Measurements from ENCODE around the gene CCNC.

Gene CCNC

DNA sequence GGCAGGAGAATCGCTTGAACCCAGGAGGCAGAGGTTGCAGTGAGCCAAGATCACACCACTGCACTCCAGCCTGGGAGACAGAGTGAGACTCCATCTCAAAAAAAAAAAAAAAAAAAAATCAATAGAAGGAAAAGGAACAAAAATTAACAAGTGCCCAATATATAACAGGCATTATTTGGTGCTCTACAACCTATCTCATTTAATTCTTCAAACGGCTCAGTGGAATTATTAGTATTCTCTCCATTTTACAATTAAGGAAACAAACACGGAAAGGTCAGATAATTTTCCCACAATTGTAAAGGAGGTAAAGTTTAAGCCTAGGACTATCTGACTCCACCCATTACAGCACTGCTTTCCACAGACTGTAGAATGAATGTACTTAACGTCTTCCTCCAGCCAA lies 19.8 kb downstream of the CCNC start:
- no peak overlapping the region for H3K4me3 ChIP-seq (ENCODE audit: low read depth, low read length)

DNA sequence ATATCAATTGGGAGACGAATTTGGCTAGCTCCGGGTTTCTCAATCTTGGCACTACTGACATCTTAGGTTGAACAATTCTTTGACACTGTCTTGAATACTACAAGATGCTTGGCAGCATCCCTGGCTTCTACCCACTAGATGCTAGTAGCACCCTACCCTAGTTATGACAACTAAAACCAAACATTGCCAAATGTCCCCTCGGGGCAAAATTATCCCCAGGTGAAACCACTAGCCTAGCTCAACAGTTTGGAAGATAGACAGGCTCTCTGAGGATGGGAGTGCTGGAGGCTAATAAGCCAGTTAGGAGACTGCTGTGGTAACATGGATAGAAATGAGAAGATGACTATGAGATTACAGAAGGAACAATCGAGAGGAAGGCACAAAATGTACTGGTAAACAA lies 20.9 kb downstream of the CCNC start:
- no peak overlapping the region for H3K4me3 ChIP-seq (ENCODE audit: low read depth, low read length)

DNA sequence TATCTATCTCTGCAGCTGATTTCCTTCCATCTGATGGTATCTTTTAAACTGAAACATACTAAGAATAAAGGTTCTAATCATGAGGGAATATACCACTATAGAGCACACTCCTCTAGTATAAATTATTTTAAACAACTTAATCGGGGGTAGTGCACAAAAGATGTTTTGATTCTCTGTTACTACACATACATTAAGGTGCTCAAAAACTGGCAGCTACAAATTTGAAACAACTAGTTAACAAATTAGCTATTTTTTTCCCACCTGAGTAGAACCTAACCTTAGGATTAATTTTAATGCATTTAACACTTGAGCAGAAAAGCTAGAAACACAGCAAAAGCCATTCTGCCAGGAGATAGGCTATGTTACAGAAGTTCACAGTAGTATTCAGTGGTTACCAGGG lies 23.0 kb downstream of the CCNC start:
- no peak overlapping the region for H3K4me3 ChIP-seq (ENCODE audit: low read depth, low read length)

DNA sequence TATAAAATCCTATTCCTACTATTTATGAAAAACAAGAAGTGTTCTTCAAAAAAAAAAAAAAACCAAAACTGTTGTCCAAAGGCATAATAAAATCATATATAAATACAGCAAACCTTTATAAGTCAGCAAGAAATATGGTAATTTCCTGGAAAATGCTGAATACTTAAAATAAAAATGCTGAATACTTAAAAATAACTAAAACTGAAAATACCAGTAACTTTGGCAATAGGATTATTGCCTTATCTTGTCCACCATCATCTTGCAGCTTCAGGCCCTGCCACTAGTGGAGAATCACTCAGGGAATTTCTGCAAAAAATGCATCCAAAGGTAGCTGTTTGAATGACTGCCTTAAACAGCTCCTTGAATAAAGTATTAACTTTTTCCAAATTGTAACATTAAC lies 24.5 kb downstream of the CCNC start:
- no peak overlapping the region for H3K4me3 ChIP-seq (ENCODE audit: low read depth, low read length)

DNA sequence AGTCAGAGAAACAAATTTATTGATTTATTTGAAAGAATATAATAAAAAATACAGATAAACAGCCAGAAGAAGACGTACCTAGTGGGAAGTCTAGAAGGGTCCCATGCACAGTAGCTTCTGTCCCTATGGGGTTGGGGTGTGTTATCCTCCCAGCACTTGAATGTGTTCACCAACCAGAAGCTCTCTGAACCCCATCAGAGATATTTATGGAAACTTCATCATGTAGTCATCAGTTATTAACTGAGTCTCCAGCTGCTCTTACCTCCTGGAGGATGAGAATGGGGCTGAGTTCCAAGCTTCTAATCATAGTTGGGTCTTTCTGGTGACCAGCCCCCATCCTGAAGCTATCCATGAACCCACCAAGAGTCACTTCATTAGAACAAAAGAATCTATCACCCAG lies 37.8 kb downstream of the CCNC start:
- no peak overlapping the region for H3K4me3 ChIP-seq (ENCODE audit: low read depth, low read length)

DNA sequence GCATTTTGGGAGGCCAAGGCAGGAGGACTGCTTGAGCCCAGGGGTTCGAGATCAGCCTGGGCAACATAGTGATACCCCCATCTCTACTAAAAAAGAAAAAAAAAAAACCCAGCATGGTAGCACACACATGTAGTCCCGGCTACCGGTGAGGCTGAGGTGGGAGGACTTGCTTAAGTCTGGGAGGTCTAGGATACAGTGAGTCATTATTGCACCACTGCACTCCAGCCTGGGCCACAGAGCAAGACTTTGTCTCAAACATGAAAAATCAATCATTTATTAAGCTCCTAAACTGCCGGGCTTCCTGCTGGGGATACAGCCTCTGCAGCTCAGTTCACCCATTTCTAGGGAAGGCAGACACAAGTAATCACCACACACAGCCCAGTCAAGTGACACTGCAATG lies 45.9 kb downstream of the CCNC start:
- H3K4me3 ChIP-seq (ENCODE audit: low read depth, low read length): no peak overlapping the region

DNA sequence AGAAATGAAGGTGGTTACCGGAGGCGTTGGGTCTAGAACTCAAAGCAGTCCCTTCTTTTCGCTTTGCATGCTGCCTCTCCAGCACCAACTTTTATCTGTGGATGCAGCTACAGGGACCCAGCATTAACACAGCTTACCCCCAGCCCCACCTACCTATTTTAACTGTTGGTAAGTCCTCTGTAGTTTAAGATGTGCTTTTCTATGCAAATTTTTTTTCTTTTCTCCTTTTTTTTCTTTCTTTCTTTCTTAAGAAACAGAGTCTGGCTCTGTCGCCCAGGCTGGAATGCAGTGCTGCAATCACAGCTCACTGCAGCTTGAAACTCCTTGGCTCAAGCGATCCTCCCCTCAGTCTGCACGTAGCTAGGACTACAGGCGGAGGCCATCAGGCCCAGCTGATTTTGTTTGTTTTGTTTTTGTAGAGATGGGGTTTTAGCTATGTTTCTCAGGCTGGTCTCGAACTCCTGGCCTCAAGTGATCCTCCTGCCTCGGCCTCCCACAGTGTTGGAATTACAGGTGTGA lies 46.8 kb downstream of the CCNC start:
- peak overlapping the region; percentile 93 for H3K4me3 ChIP-seq (ENCODE audit: low read depth, low read length)

DNA sequence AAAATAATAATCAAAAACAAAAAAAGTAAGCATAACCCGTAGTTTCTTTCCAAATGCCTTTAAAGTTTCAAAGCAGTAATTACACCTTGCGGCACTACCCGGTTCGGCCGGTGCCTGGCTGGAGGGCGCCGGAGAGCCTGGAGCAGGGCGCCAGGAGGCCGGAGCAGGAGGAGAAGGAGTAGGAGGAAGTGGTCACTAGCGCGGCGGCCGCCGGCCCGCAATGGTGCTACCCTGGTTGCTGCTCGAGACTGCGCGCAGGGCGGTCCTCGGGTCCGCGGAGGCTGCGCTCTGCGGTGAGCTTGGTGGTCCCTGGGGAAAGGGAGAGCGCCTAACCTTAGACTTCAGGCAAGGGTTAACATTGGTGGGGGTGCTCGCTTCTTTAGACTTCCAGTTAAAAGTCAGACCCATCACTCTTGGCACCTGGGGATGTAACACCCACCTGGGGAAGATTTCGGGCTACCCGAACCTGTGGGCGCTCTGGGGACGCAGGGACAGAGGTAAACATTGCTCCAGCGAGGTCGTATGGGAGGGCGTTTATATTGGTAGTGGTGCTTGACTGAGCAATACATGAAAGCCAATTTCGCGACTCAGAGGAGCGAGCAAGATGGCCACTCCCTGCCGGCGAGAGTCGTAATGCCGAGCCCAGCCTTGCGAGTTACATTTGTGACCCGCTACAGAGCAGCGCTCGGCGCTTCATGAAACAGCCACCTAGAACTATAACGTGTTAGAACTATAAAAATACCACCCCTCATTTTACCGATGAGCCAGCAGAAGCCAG lies 47.4 kb downstream of the CCNC start:
- H3K4me3 ChIP-seq (ENCODE audit: low read depth, low read length): peak overlapping the region; percentile 93

DNA sequence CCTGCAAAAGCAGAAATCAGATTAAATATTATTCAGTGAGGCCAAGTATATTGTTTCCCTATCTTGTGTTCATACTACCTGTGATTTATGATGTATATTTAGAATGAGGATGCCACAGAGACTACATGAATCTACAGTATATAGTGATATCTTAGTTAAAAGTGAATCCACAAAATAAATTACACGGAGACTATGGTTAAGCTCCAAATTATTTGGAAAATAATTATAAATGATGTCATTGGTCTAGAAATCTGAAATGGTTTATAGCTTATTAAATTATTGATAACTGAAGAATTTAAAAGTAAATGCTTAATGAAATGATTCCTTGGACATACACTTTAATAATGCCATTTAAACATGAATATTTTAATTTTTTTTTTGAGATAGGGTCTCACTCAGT lies 49.0 kb downstream of the CCNC start:
- H3K4me3 ChIP-seq (ENCODE audit: low read depth, low read length): no peak overlapping the region

DNA sequence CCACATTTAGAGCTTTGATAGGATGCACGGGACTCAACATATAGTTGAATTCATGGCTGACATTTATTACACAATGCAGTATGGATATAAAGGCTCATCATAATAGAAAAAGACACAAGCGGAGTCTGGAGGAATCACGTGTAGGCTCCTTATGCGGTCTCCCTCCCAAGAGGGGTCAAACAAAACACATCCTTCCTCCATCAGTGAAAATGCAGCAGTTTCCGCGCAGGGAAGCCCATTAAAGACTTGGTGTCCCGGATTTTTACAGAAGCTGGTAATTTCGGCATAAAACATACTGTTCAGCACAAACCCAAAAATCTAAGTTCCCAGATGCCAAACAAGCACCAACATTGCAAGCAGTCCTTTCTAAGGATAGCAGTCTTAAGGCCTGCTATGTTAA lies 54.4 kb downstream of the CCNC start:
- H3K4me3 ChIP-seq (ENCODE audit: low read depth, low read length): peak overlapping the region; percentile 85

DNA sequence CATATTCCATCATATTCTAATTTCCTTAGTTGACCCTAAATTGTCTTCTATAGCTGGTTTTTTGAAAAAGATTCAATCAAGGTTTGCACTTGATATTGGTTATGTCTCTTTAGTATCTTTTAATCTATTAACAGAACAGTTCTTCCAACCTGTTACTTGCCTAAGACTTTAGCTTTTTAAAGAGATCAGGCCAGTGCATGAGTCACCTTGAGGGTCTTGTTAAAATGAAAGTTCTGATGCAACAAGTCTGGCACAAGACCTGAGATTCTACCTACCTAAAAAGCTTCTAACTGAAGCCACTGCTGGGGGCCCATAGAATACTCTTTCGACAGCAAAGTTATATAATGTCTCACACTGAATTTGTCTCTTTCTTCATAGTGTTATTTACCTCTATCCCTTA lies 56.4 kb downstream of the CCNC start:
- no peak overlapping the region for H3K4me3 ChIP-seq (ENCODE audit: low read depth, low read length)

DNA sequence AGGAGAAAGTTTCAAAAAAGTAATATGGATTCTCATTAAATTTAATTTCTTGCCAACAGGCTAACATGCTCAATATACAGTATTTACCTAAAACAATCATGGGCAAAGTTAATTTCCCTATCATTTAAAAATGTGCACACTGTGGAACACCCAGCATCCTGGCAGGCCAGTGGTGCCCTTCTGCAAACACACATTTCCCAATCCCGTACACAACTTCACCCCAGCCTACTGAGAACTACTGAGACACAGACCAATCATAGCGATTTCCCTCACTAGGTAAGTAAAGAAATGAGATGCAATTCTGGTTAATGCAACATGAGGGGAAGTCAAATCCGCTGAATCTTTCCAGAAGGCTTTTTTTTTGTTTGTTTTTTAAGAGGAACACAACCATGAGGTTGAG lies 60.8 kb downstream of the CCNC start:
- no peak overlapping the region for H3K4me3 ChIP-seq (ENCODE audit: low read depth, low read length)

DNA sequence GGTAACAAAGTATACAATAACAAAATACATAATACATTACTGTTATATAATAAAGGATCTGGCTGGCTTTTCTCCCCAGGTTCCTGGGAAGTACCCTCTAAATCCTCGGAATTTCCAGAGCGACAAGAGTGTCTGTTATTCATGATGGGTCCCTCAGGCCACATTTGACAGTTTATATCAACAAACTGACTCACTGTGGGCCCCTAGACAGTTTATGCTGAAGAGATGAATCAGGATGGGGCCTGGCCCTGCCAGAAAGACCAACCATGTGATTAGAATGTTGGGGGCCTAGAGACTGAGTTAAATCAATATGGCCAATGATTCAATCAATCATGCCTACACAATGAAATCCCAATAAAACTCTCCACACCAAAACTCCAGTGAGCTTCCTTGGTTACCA lies 66.7 kb downstream of the CCNC start:
- H3K4me3 ChIP-seq (ENCODE audit: low read depth, low read length): no peak overlapping the region

DNA sequence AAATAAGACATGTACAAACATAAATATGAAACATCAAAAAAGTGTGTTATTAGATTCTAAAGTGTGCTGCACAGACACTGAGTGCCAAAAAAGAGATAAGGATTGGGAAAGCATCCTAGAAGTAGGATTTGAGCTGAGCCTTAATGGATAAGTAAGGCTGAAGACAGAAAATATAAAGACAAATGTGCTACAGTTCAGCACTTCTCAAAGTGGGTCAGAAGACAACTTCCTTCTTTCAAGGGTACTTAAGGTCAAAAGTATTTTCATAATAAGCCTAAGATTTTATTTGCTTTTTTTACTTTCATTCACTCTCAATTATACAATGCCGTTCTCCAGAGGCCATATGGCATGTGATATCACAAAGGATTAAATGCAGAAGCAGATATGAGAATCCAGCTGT lies 70.0 kb downstream of the CCNC start:
- no peak overlapping the region for H3K4me3 ChIP-seq (ENCODE audit: low read depth, low read length)

DNA sequence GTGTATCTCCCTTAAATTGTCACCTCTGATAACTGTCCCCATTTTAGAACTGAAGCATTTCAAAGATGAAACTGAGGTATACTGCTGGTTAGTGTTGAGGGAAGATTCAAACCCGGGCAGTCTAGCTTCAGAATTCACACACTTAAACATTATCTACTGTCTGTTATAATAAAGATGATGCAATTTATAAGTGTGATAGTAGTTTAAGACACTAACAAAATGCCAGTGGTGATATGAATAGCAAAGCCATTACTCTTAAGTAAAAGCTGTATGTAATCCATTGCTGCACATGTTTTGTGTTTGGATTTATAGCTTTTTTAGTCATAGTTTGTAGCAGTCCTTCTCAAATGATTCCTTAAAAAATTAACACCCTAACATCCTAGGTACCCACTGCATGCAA lies 73.0 kb downstream of the CCNC start:
- H3K4me3 ChIP-seq (ENCODE audit: low read depth, low read length): no peak overlapping the region
